WTC11 (cell line): Measurements from ENCODE around the gene PTP4A2.

ENCODE experiments used
- AFF4 ChIP-seq: sonication (generic); formaldehyde crosslinking; IDR thresholded peaks from 2 replicates; pipeline ENCODE4 v1.8.1; 2023; ENCODE audit warnings: mild to moderate bottlenecking, missing genetic modification reagents, borderline replicate concordance
- ATF2 ChIP-seq: sonication (generic); formaldehyde crosslinking; IDR thresholded peaks from 2 replicates; pipeline ENCODE4 v1.8.1; 2022; ENCODE audit warnings: low read depth, missing genetic modification reagents, borderline replicate concordance
- ATF6 ChIP-seq: sonication (generic); formaldehyde crosslinking; IDR thresholded peaks from 2 replicates; pipeline ENCODE4 v1.8.1; 2023; ENCODE audit warnings: mild to moderate bottlenecking, missing genetic modification reagents
- CREB1 ChIP-seq: sonication (generic); formaldehyde crosslinking; IDR thresholded peaks from 2 replicates; pipeline ENCODE4 v1.8.0; 2023; ENCODE audit warnings: mild to moderate bottlenecking, missing genetic modification reagents
- CTCF ChIP-seq: fragments of 200-600 bp; IDR thresholded peaks from 2 replicates; pipeline ENCODE4 v1.8.0; 2022; ENCODE audit warnings: antibody characterized with exemption
- IRF1 ChIP-seq: sonication (generic); formaldehyde crosslinking; IDR thresholded peaks from 2 replicates; pipeline ENCODE4 v1.8.0; 2023; ENCODE audit warnings: missing genetic modification reagents
- PRDM15 ChIP-seq: sonication (generic); formaldehyde crosslinking; IDR thresholded peaks from 2 replicates; pipeline ENCODE4 v1.8.0; 2022; ENCODE audit warnings: missing genetic modification reagents
- SP1 ChIP-seq: sonication (generic); formaldehyde crosslinking; conservative IDR thresholded peaks from 2 replicates; pipeline ENCODE4 v1.8.1; 2022; ENCODE audit warnings: missing genetic modification reagents
- TEAD4 ChIP-seq: sonication (generic); formaldehyde crosslinking; IDR thresholded peaks from 2 replicates; pipeline ENCODE4 v1.8.0; 2022; ENCODE audit warnings: mild to moderate bottlenecking, missing genetic modification reagents
- USF2 ChIP-seq: sonication (generic); formaldehyde crosslinking; IDR thresholded peaks from 2 replicates; pipeline ENCODE4 v1.8.1; 2023; ENCODE audit warnings: mild to moderate bottlenecking, missing genetic modification reagents, moderate library complexity
- ZNF138 ChIP-seq: sonication (generic); formaldehyde crosslinking; conservative IDR thresholded peaks from 2 replicates; pipeline ENCODE4 v1.8.1; 2022; ENCODE audit warnings: mild to moderate bottlenecking, moderate library complexity, missing genetic modification reagents
- ZNF416 ChIP-seq: fragments of 250-450 bp; sonication (Bioruptor Pico); IDR thresholded peaks from 2 replicates; pipeline ENCODE4 v1.9.0; 2021; ENCODE audit warnings: mild to moderate bottlenecking, inconsistent platforms
- ZNF423 ChIP-seq: fragments of 250-450 bp; sonication (Bioruptor Pico); IDR thresholded peaks from 2 replicates; pipeline ENCODE4 v2.1.2; 2022; ENCODE audit warnings: mild to moderate bottlenecking, moderate library complexity
- ZSCAN18 ChIP-seq: fragments of 250-450 bp; sonication (Bioruptor Pico); IDR thresholded peaks from 2 replicates; pipeline ENCODE4 v2.1.2; 2022; ENCODE audit warnings: mild to moderate bottlenecking, moderate library complexity

- TF ChIP-seq AFF4 (CRISPR knock-in tag), result no peak
- no peak for TF ChIP-seq CTCF
- no peak for TF ChIP-seq ZSCAN18 (CRISPR knock-in tag)
- TF ChIP-seq PRDM15 (CRISPR knock-in tag), result no peak
- TF ChIP-seq ATF6, result no peak
- TF ChIP-seq ZNF138 (CRISPR knock-in tag), result no peak
- no peak for TF ChIP-seq ZNF423 (CRISPR knock-in tag)
- TF ChIP-seq ZNF416 (CRISPR knock-in tag), result no peak
- no peak for TF ChIP-seq SP1 (CRISPR knock-in tag)
- no peak for TF ChIP-seq TEAD4
- TF ChIP-seq ATF2 (CRISPR knock-in tag), result no peak
- no peak for TF ChIP-seq CREB1
- TF ChIP-seq IRF1, result no peak
- TF ChIP-seq USF2 (CRISPR knock-in tag), result no peak
Measured at GRCh38 chr1:31932491-31933316, 5.5 kb downstream of the PTP4A2 start.
